GM21367 (cell line): ENCODE measurements around the gene TMEM229A.
"Not testable (repeated sequence)": the region's sequence is repeated elsewhere in the genome, so short reads cannot be mapped to it uniquely, and the experiment has no call there.

Source experiments
- ATAC-seq: cut with Tn5 transposase; IDR thresholded peaks from one replicate; pipeline ENCODE4 v1.9.1; 2021; ENCODE audit not compliant: unreplicated experiment

TMEM229A gene

DNA sequence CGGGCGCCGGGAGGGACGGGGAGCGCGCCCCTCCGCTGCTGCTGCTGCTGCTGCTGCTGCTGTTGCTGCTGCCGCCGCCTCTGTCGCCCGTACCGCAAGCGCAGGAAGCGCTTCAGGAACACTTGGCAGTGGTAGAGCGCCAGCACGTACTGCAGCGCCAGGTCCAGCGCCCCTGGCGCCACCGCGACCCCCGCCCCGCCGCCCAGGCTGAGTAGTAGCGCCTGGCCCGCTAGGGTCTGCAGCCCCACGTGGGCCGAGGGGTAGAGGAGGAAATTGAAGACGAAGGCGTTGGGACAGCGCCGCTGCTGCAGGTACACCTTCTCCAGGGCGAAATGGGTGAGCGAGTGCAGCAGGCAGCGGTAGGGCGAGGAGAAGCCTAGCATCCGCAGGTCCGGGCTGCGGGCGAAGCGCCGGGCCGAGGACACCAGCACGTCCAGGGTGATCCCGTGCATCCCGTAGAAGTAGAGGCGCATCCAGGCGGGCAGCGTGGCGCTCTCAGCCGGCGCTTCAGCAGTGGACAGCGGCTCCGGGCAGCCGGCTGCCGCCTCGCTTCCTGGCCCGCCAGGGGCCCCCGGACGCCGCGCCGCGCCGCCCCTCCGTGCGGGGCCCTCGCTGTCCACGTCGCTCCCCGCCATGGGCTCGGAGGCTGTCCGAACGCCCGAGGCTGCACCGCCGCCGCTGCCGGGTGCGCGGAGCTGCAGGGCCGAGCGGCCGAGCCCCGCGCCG is at the start of gene TMEM229A:
TMEM229A (minus strand) TSS at position 699 of the 726 bp plus-strand sequence; CDS start at position 635, 64 bp downstream.
- ATAC-seq = no peak

DNA sequence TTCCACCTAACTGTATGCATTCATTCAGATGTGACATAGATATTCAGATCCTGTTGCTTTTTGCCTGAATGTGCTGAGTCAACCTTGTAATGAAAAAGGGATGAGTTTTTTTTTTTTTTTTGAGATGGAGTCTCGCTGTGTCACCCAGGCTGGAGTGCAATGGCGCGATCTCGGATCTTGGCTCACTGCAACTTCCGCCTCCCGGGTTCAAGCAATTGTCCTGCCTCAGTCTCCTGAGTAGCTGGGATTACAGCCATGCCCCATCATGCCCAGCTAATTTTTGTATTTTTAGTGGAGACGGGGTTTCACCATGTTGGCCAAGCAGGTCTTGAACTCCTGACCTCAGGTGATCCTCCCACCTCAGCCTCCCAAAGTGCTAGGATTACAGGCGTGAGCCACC is 49.4 kb upstream of the TMEM229A start:
- ATAC-seq = not testable (repeated sequence)

DNA sequence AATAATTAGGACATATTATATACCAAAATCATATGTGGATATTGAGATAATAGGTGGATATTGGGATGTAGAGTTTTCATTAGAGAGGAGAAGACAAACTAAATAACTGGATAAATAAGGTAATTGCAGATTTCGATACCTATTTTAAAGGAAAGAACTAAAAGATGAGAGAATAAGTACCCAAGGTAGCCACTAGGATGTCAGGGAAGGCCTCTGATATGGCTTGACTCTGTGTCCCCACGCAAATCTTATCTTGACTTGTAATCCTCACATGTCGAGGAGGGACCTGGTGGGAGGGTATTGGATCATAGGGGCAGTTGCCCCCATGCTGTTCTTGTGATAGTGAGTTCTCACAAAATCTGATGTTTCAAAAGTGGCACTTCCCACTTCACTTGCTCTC is 44.7 kb upstream of the TMEM229A start:
- no peak for ATAC-seq

DNA sequence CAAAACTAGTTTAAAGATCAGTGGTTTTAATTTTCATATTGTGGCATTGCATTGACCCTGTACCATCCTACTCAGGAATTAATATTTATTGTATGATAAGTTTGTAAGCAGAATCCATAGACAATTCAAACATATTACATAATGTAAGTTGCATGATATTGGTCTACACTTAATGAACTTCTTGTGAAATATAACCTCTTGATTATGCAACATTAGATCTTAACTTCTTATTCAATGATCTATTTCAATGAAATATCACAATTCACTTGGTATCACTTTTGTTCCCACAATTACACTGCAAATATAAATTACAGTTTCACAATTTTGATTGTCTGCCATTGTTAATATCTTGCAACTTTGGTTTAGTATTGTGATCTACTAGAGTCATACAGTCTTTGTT is 44.0 kb upstream of the TMEM229A start:
- no peak for ATAC-seq

DNA sequence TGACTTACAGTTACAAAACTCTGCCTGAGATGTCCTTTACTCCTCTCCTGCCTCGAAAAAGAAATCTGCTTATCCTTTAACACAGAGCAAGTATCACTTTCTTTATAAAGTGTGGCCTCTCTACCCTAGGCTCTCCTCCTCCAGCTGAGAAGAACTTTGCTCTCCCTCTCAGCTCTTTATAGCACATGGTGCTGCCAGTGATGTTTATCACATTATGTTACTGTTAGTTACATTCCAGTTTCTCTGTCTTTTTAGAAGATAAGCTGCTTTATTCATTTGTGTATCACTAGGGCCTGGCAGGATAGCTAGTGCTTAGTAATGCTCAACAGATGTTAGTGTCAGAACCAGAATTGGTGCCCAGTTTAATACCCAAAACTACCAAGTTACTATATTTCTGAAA is 41.1 kb upstream of the TMEM229A start:
- ATAC-seq = no peak

DNA sequence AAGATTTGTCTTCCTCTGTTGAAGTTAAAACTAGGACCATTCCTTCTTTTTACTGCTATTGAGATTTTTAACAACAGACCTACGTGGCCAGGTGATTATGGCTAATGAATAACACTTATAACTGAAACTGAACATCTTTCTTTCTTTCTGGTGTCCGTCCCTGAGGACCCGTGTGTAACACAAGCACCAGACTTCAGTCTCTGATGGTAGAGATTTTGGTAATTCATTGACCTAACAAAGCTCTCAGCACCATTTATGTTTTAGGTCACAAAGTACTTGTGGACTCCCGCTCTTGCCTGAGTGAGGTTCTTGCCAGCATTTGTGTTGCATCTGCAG is 40.4 kb upstream of the TMEM229A start:
- no peak for ATAC-seq

DNA sequence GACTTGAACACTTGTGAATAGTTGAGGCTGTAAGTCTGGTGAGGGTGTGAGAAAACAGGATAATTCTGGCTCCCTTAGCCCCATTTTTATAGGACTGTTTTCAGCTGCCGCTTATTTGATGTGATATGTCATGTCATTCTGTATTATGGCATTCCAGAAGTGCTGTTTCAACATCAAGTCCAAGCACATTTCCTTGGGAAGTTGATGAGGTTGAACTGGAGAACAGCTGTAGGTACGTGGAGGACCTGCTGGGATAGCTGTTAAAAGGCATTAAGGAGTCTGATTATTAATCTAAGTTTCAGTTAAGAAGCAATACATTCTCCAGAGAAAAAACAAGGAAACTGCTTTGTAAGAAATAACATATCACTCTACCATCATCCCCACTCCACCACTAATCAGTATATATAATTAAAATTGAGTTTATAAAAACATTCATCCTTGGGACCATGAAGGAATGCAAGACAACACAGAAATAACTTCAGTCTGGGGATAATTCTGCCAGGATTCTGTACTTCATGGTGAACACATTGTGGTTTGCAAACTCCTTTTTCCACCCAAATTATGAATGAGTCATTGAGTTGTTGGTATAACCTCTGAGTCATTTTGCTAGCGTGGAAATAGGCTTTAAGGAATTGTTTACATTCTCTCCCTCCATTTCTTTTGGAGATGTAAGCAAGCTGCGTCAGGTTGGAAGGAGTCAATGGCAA is 39.9 kb upstream of the TMEM229A start:
- ATAC-seq = no peak

DNA sequence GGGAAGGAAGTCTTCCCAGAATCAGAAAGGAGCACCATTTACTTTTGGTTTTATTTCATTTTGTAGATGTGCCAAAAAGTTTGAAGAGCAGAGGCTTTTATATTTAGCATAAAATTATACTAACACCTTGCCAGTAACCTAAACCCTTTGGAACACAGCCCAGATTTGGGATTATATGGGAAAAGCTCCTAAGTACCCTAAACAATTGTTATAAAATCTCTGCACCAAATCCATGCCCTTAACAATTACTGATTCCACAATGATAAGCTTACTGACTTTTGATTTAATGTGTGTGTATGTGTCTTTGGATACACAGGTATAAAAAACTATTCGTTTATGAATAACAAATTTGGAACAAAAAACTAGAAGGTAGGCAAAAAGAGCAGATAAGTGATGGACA is 39.0 kb upstream of the TMEM229A start:
- no peak for ATAC-seq

DNA sequence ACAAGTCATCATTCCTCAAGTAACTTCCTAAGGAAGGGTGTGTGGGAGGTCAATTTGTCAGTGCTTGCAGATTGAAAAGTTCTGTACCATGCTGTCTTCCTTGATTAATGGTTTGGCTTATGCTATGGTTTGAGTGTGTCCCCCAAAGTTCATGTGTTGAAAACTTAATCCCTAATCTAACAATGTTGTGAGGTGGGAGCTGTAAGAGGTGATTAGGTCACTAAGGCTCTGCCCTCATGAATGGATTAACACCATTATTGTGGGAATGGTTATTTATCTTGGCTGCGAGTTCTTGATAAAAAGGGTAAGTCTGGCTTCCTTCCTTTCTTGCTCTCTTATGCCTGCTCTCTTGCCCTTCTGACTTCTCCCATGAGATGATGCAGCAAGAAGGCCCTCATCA is 29.3 kb upstream of the TMEM229A start:
- ATAC-seq = no peak

DNA sequence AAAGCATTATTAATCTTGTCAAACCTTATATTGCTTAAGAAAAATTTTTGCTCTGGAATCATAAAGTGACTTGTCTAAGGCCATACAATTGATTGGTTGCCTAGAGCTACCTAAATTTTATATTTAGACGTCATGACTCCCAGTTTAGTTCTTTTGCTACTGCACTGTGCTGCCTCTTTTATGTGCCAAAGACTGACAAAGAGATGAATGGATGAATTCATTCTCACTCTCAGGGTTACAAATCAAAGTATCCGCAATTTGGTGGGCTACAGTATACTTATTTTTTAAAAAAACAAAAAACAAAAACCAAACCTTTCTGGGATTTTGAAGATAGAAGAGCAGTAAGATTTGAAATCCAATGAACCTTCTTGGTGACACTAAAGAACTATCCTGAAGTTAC is 27.7 kb upstream of the TMEM229A start:
- ATAC-seq = no peak

DNA sequence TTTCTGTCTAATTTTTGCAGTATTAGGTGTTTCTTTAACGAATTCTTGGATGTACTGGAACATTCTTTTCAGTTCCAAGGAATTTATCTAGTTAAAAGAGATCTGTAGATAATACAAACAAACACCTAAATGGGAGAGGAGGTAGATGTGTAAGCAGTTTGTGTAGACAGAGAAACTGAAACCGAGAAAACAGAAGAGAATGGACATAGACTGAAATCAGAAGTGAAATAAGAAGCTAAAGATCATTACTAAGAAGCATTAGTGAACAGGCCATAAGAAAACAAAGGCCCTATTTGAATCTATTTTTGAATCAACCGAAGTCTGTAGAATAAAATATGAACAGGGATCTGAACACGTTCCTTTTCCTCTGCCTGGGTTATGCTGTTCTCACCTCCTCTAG is 26.5 kb upstream of the TMEM229A start:
- ATAC-seq = peak; percentile 100

DNA sequence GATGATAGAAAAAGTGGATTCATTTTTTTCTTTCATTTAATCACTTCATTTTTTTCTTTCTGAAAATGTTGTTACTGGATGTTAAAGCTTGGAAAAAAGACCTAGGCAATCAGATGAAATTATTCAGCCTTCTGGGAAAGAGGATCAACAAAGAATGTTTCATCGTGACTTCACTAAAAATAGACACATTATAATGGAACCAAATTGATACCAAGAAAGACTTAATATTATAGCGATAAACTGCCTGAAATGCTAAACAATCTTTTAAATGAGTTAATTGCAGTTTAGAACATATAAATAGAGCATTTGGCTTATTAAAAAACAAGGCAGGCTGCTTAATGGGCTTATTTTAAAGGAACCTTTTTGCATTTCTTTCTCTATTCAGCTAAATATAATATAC is 25.6 kb upstream of the TMEM229A start:
- no peak for ATAC-seq

DNA sequence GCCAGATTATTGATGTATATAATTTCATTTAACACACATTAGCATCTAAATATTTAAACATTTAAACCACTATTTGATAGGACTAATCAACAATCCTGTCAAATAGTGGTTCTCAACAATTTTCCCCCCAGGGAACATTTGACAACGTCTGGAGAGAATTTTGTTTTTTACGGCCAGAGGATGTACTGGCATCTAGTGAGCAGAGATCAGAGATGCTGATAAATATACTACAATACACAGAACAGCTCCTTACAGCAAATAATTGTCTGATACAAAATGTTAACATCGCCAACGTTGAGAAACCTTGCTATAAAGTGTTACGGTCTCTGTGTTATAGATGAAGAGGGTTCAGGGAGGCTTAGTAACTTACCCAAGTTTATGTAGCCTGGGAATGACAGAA is 25.0 kb upstream of the TMEM229A start:
- no peak for ATAC-seq

DNA sequence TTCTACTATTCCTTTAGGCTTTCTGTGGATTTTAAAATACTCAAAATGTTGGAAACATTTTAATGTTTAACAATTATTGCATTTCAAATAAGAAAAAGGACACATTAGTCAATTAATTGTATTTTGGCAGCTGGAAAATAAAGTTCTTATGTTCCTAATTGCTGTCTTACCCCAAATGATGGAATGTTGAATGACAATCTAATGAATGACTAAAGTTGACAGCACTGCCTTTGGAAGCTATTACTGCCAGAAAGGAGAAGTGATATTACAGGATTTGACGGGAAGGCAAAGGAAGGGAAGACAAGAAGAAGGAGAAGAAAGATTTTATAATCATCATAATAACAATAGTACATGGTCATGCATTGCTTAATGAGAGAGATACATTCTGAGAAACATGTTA is 23.4 kb upstream of the TMEM229A start:
- no peak for ATAC-seq

DNA sequence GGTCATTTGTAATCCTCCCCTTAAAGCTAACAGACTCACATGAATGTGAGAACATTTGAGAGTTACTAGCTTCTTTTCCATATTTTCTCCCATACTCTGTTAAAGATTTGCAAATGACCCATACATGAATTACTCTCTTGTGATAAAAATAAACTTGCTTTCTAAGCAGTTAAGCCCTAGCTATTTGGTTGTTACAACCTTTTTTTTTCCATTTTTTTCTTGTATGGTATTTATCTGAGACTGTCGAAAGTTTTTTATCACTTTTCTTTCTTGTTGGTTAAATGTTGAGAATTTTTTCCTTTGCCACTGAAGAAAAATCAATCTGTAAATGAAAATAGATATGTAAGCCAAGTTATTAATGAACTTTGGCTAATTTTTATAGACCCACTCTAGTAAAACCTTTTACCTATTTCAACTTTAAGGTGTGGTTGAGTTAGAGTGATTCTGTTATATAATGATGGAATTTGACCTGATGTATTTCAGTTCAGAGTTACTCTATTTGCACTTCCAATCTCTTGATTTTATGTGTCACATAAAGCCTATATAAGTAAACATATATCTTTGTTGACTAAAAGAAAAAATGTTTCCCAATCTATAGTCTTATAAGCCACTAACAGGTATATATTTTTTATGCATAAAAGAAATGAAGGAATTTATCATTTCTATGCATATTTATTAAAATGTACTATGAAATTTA is 19.0 kb upstream of the TMEM229A start:
- no peak for ATAC-seq

DNA sequence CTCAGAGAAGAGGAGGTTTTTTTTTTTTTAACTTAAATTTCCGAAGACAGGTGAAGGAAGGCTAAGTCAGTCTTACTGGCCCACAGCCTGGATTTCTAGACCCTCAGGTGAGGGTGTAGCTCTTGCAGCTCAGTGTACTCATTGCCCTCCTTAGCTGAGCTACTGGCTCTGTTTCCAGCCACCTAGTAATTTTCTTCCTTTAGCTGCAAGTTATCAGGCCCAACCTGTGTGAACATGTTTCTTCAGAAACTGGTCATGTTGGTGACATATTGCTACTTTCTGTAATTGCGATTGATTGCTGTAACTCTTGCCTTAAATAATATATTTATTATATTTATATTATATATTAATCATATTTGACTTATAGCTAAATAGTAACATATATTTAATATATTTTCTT is 10.0 kb upstream of the TMEM229A start:
- no peak for ATAC-seq

DNA sequence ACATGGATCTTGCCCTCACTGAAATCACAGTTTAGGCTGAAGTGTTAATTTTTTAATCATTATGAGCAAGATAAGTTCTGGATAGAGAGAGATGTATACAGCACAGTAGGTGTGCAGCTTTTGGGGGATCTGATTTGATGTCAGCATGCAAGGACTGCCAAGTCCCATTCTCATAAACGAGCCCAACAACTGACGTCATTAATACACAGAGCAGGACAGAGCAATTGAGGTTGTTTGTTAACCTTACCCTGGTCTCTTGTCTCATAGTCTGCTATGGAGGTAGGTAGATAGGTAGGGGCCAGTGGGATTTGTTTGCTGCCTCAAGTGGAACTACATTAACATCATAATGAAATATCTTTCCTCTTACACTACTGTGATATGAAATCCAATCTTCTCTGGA is 8.6 kb upstream of the TMEM229A start:
- ATAC-seq = no peak

DNA sequence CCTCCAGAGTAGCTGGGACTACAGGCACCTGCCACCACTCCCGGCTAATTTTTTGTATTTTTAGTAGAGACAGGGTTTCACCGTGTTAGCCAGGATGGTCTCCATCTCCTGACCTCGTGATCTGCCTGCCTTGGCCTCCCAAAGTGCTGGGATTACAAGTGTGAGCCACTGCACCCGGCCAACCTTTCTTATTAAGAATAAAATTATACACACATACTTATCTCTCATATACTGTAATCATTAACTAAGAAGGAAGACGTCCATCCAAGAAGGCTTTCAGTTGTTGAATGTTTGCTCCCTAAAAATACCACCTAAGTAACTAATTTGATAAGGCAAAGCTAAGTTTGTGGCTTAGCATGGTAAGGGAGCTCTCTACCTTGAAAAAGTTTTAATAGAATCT is 5.0 kb upstream of the TMEM229A start:
- not testable (repeated sequence) for ATAC-seq

DNA sequence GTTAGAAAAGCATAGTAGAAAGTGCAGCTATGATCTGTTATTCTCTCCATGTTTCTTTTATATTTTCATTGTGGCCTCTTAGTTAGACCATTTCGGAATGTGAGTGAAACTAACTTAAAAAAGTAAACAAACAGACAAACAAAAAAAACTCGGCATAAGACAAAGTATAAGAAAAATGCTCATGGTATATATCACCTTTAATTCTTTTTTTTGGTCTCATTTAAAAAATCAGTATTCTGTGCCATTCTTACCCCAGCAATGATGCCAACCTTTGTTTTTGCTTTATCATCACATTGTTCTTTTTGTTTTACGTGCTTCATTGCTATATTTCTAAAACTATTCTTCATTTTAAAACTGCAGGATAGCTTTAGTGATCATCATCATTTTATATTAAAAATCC is 2.8 kb upstream of the TMEM229A start:
- no peak for ATAC-seq

DNA sequence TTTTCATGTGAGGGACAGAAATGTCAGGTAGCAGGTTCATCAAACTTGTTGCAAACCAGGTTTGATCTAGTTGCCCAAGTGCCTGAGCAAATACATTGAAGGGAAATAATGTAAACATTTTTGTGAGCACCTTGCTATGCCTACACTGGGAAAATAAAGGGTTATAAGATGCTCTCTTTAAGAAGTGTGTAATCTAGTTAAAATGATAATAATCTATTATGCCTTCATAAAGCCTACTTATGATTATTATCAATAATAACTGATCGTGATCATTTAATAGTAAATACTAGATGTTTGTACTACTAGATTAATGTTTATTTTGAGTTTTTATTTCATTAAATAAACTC is 1.9 kb upstream of the TMEM229A start:
- ATAC-seq = no peak

DNA sequence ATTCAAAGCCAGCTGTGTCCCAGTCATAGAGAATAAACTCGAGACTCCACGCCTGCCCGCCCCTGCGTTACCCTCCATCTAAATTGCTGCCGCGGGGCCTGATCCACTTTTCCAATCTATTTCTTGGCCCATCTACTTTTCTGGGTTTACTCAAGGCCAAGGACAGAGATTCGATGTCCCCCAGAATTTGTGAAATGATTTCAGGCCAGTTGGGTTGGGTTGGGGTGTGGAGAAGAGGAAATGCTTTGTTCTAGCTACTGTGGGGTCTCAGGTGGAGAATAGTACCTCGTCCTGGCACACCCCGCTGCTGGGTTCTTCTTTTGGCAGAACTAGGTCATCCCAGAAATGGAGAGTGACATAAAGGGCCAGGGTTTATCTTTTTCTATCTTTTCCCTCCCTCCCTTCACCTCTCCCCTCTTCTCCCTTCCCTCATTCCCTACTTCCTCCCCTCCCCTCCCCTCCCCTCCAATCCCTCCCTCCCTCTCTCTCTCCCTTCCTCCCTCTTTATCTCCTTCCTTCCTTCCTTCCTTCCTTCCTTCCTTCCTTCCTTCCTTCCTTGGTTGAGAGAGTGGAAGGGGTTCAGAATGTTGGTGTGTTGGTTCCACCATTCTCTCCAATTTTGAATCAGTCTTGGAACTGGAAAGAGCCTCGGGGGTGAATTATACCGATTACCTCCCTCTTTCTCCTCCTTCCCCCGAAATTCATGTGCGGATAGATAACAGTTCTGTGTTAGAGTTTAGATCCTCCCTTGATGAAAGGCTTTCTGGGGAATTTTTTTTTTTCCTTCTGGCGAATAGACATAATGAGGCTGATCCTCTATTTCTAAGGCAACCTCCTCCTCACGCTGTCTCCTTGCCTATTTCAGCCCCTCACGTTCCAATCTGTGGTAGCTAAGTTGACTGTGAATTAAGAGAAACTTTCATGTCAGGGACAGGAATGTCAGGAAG is 1.2 kb upstream of the TMEM229A start:
- ATAC-seq = no peak
